Liver (tissue), 9 donors: ENCODE results near the gene HHAT. TPM values are rescaled to one million over a fixed set of nuclear protein-coding genes. Genes with fewer than 3 reads are reported as not detected.
A peak's percentile ranks its signal among the peaks of the same experiment; 100 is the strongest.

Experiments used
- DNase-seq: peaks from one replicate; pipeline ENCODE4 v3.0.0-alpha.2; 2017; ENCODE audit warnings: low spot score
- H3K27ac ChIP-seq, 2 donors: one replicate each; pipeline ENCODE4 v1.7.0; 2013; ENCODE audit warnings: inconsistent platforms in 2 of 2, low read length in 2 of 2, control low read depth in 1 of 2, low read depth in 1 of 2, mild to moderate bottlenecking in 1 of 2
- H3K27me3 ChIP-seq, 4 donors: one replicate each; pipeline versions ENCODE4 v1.6.1 to v1.7.0; 2013; ENCODE audit warnings: low read length in 3 of 4, inconsistent platforms in 1 of 4, mild to moderate bottlenecking in 1 of 4, moderate library complexity in 1 of 4; ENCODE audit not compliant: control insufficient read depth in 4 of 4, insufficient read depth in 4 of 4
- H3K36me3 ChIP-seq, 4 donors: one replicate each; pipeline versions ENCODE4 v1.6.1 to v1.7.0; 2013; ENCODE audit warnings: low read length in 3 of 4, mild to moderate bottlenecking in 3 of 4, low read depth in 1 of 4, moderate library complexity in 1 of 4; ENCODE audit not compliant: control insufficient read depth in 4 of 4, insufficient read depth in 3 of 4
- H3K4me1 ChIP-seq, 4 donors: one replicate each; pipeline versions ENCODE4 v1.6.1 to v1.7.0; 2013; ENCODE audit warnings: low read length in 3 of 4, mild to moderate bottlenecking in 3 of 4, moderate library complexity in 1 of 4; ENCODE audit not compliant: control insufficient read depth in 4 of 4, insufficient read depth in 4 of 4
- H3K4me3 ChIP-seq, 3 donors: one replicate each; pipeline versions ENCODE4 v1.6.1 to v1.7.0; 2013; ENCODE audit warnings: low read length in 3 of 3, control low read depth in 1 of 3, low read depth in 1 of 3, mild to moderate bottlenecking in 1 of 3
- H3K9ac ChIP-seq, 2 donors: one replicate each; pipeline ENCODE4 v1.7.0; 2013; ENCODE audit warnings: low read length in 2 of 2, mild to moderate bottlenecking in 2 of 2, moderate library complexity in 2 of 2, control low read depth in 1 of 2, low read depth in 1 of 2
- H3K9me3 ChIP-seq, 4 donors: one replicate each; pipeline versions ENCODE4 v1.6.1 to v1.7.0; 2013; ENCODE audit warnings: low read length in 3 of 4; ENCODE audit not compliant: control insufficient read depth in 4 of 4
- ATF3 ChIP-seq: IDR thresholded peaks from 2 replicates; pipeline ENCODE4 v1.6.1; 2016; ENCODE audit warnings: antibody characterized with exemption
- CTCF ChIP-seq: fragments of 150-350 bp; IDR thresholded peaks from 2 replicates; pipeline ENCODE4 v1.5.1; 2017; ENCODE audit warnings: improper control_type of control experiment, low read depth, low read length; ENCODE audit not compliant: missing input control
- EGR1 ChIP-seq, 2 donors: IDR thresholded peaks; 2 replicates each; pipeline ENCODE4 v1.6.1; 2016 to 2018; ENCODE audit warnings: antibody characterized with exemption in 2 of 2, low read depth in 2 of 2
- FOXA1 ChIP-seq: IDR thresholded peaks from 2 replicates; pipeline ENCODE4 v1.6.1; 2016; ENCODE audit warnings: antibody characterized with exemption
- FOXA2 ChIP-seq: IDR thresholded peaks from 2 replicates; pipeline ENCODE4 v1.6.1; 2016; ENCODE audit warnings: antibody characterized with exemption
- GABPA ChIP-seq, 2 donors: IDR thresholded peaks in 1 of 2; conservative IDR thresholded peaks in 1 of 2; 2 replicates each; pipeline ENCODE4 v1.6.1; 2016; ENCODE audit warnings: antibody characterized with exemption in 2 of 2, mild to moderate bottlenecking in 1 of 2, moderate library complexity in 1 of 2
- HNF4A ChIP-seq, 2 donors: conservative IDR thresholded peaks; 2 replicates each; pipeline ENCODE4 v1.6.1; 2016; ENCODE audit warnings: antibody characterized with exemption in 2 of 2, mild to moderate bottlenecking in 2 of 2
- HNF4G ChIP-seq: IDR thresholded peaks from 2 replicates; pipeline ENCODE4 v1.6.1; 2016; ENCODE audit warnings: antibody characterized with exemption
- JUND ChIP-seq, 2 donors: IDR thresholded peaks; 2 replicates each; pipeline ENCODE4 v1.6.1; 2016; ENCODE audit warnings: antibody characterized with exemption in 2 of 2
- MAX ChIP-seq: IDR thresholded peaks from 2 replicates; pipeline ENCODE4 v1.6.1; 2016; ENCODE audit warnings: antibody characterized with exemption
- NR2F2 ChIP-seq: IDR thresholded peaks from 2 replicates; pipeline ENCODE4 v1.6.1; 2016; ENCODE audit warnings: antibody characterized with exemption
- RAD21 ChIP-seq, 2 donors: IDR thresholded peaks; 2 replicates each; pipeline ENCODE4 v1.6.1; 2016; ENCODE audit warnings: antibody characterized with exemption in 2 of 2, mild to moderate bottlenecking in 2 of 2
- RXRA ChIP-seq, 2 donors: IDR thresholded peaks; 2 replicates each; pipeline ENCODE4 v1.6.1; 2017 to 2018; ENCODE audit warnings: antibody characterized with exemption in 2 of 2, mild to moderate bottlenecking in 1 of 2
- SP1 ChIP-seq: IDR thresholded peaks from 2 replicates; pipeline ENCODE4 v1.6.1; 2018; ENCODE audit warnings: antibody characterized with exemption, mild to moderate bottlenecking
- TAF1 ChIP-seq: conservative IDR thresholded peaks from 2 replicates; pipeline ENCODE4 v1.6.1; 2016; ENCODE audit warnings: antibody characterized with exemption, mild to moderate bottlenecking
- YY1 ChIP-seq: IDR thresholded peaks from 2 replicates; pipeline ENCODE4 v1.6.1; 2016; ENCODE audit warnings: antibody characterized with exemption, mild to moderate bottlenecking
- ZBTB33 ChIP-seq: IDR thresholded peaks from 2 replicates; pipeline ENCODE4 v1.6.1; 2016; ENCODE audit warnings: antibody characterized with exemption
- WGBS: extraction: QIAGEN DNeasy Blood & Tissue Kit; methylation state at CpG from one replicate; pipeline ENCODE4 v1.1.7; 2013; 5-methylcytosine and 5-hydroxymethylcytosine counted together
- polyA plus RNA-seq, 2 donors: library from polyadenylated mRNA; stranded (reverse) in 1 of 2; unstranded in 1 of 2; fragments of 200-250 nt in 1 of 2; fragments of >200 nt in 1 of 2; fragmentation: Nextera tagmentation in 1 of 2; extraction: Ambion mirVana in 1 of 2; gene quantifications; one replicate each; pipeline versions ENCODE4 v1.2.1 to v1.2.3, GENCODE V29; 2013 to 2015
- total RNA-seq, 2 donors: library from RNA; depleted of rRNA; stranded (reverse); fragments of >200 nt; gene quantifications; one replicate each; pipeline ENCODE4 v1.2.3, GENCODE V29; 2014
- TF ChIP-seq, protein P1 (sequence below): IDR thresholded peaks from 2 replicates; pipeline ENCODE4 v1.6.1; 2016; ENCODE audit warnings: antibody characterized with exemption, mild to moderate bottlenecking
- donor health status: healthy.
- donor health status: healthy.
- donor health status: healthy.
- donor health status: healthy.
- donor health status: healthy.

The HHAT gene
- total and polyA plus RNA-seq, 4 donors, result 1.3 to 2.2 (median 1.6) TPM

DNA sequence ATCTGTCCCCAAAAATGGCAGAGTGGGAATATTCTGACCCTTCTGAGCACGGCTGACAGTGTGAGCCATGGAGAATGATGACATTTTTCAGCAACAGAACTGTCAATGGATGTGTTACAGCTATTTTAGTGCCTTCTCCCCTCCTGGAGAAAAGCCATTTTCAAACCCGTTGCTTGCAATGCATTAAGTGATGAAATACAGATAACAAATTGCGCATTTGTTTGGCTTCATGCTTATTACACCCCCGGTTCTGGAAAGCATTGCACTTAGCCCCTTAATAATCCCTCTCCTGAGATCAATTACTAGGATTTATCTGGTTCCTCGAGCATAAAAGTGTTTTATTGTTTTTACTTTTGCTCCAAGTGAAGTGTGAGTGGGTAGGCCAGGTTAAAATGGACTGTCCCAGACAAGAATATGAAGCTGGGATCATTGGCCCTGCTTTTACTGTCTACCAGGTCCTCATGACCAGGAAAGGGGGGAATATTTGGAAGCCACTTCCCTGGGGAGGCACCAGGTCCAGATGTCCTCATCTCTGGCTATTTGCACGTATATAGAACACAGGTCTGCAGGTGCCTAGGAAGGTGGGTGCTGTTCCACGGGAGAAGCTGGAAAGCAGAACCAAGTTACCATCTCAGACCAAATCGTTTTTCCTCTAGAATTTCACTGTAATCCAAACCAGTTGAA, 37.5 kb upstream of the HHAT start:
- 47% methylated on average over 8 of the region's 8 CpGs for WGBS

GRCh38 chr1:210291786-210292230, 36.9 kb upstream of the HHAT start:
- peaks cover 3 to 8% (median 6%) of the 10 kb centered on the region in 4 donors for H3K4me1 ChIP-seq
- no peak overlapping the region for H3K27ac ChIP-seq
- no peak overlapping the region for H3K9ac ChIP-seq
- no peak for DNase-seq
- no peaks in the 10 kb centered on the region for H3K36me3 ChIP-seq
- H3K27me3 ChIP-seq, result peaks cover 0 to 12% (median 1%) of the 10 kb centered on the region in 4 donors
- no peaks in the 10 kb centered on the region for H3K9me3 ChIP-seq
- WGBS, result 39% methylated on average over 9 of the region's 9 CpGs
- peak overlapping the region in 1 of 3 donors; percentile 43 for H3K4me3 ChIP-seq
- TF ChIP-seq, protein P1, sequence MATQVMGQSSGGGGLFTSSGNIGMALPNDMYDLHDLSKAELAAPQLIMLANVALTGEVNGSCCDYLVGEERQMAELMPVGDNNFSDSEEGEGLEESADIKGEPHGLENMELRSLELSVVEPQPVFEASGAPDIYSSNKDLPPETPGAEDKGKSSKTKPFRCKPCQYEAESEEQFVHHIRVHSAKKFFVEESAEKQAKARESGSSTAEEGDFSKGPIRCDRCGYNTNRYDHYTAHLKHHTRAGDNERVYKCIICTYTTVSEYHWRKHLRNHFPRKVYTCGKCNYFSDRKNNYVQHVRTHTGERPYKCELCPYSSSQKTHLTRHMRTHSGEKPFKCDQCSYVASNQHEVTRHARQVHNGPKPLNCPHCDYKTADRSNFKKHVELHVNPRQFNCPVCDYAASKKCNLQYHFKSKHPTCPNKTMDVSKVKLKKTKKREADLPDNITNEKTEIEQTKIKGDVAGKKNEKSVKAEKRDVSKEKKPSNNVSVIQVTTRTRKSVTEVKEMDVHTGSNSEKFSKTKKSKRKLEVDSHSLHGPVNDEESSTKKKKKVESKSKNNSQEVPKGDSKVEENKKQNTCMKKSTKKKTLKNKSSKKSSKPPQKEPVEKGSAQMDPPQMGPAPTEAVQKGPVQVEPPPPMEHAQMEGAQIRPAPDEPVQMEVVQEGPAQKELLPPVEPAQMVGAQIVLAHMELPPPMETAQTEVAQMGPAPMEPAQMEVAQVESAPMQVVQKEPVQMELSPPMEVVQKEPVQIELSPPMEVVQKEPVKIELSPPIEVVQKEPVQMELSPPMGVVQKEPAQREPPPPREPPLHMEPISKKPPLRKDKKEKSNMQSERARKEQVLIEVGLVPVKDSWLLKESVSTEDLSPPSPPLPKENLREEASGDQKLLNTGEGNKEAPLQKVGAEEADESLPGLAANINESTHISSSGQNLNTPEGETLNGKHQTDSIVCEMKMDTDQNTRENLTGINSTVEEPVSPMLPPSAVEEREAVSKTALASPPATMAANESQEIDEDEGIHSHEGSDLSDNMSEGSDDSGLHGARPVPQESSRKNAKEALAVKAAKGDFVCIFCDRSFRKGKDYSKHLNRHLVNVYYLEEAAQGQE, result no peak
- TF ChIP-seq CTCF (no peak), RXRA (IDR thresholded peaks at IDR 0.05) (no peak), FOXA2 (no peak), JUND (IDR thresholded peaks at IDR 0.05) (no peak), NR2F2 (no peak), TAF1 (no peak), MAX (no peak), GABPA (IDR thresholded peaks at IDR 0.05 in 1 of 2, conservative IDR thresholded peaks at IDR 0.05 in 1 of 2) (no peak), YY1 (no peak), HNF4G (no peak), EGR1 (IDR thresholded peaks at IDR 0.05; ENCODE audit: low read depth in 2 of 2) (no peak), ZBTB33 (no peak), FOXA1 (no peak)

More for the DNA sequence above, 37.5 kb upstream of the HHAT start:
- no peak overlapping the region for H3K27ac ChIP-seq
- H3K4me3 ChIP-seq, result no peak overlapping the region
- TF ChIP-seq CTCF (no peak), JUND (IDR thresholded peaks at IDR 0.05) (no peak), MAX (no peak), YY1 (no peak), EGR1 (IDR thresholded peaks at IDR 0.05; ENCODE audit: low read depth in 2 of 2) (no peak), RXRA (IDR thresholded peaks at IDR 0.05) (no peak), SP1 (no peak), RAD21 (IDR thresholded peaks at IDR 0.05) (no peak), HNF4A (conservative IDR thresholded peaks at IDR 0.05) (no peak), ATF3 (no peak)
- H3K27me3 ChIP-seq, result peaks cover 0 to 12% (median 1%) of the 10 kb centered on the region in 4 donors
- no peaks in the 10 kb centered on the region for H3K9me3 ChIP-seq
- no peaks in the 10 kb centered on the region for H3K36me3 ChIP-seq
- no peak for DNase-seq
- peaks cover 3 to 8% (median 6%) of the 10 kb centered on the region in 4 donors for H3K4me1 ChIP-seq
- no peak overlapping the region for H3K9ac ChIP-seq
